NB4 (cell line): ENCODE measurements around the gene GATD1.
A peak's percentile ranks its signal among the peaks of the same experiment; 100 is the strongest.

Experiments
- MYC ChIP-seq: IDR thresholded peaks from 2 replicates; pipeline ENCODE4 v1.6.1; 2011; ENCODE audit warnings: low read depth, low read length
- POLR2A ChIP-seq: IDR thresholded peaks from 2 replicates; pipeline ENCODE4 v1.6.1; 2011; ENCODE audit warnings: mild to moderate bottlenecking; ENCODE audit not compliant: insufficient read length; ENCODE audit errors: extremely low read depth
- TF ChIP-seq, protein P1 (sequence below): IDR thresholded peaks from one replicate; pipeline ENCODE4 v1.5.1; 2012; ENCODE audit warnings: low read depth, low read length
- TF ChIP-seq, protein P2 (sequence below): IDR thresholded peaks from 2 replicates; pipeline ENCODE4 v1.6.1; 2011; ENCODE audit warnings: low read depth, low read length

DNA sequence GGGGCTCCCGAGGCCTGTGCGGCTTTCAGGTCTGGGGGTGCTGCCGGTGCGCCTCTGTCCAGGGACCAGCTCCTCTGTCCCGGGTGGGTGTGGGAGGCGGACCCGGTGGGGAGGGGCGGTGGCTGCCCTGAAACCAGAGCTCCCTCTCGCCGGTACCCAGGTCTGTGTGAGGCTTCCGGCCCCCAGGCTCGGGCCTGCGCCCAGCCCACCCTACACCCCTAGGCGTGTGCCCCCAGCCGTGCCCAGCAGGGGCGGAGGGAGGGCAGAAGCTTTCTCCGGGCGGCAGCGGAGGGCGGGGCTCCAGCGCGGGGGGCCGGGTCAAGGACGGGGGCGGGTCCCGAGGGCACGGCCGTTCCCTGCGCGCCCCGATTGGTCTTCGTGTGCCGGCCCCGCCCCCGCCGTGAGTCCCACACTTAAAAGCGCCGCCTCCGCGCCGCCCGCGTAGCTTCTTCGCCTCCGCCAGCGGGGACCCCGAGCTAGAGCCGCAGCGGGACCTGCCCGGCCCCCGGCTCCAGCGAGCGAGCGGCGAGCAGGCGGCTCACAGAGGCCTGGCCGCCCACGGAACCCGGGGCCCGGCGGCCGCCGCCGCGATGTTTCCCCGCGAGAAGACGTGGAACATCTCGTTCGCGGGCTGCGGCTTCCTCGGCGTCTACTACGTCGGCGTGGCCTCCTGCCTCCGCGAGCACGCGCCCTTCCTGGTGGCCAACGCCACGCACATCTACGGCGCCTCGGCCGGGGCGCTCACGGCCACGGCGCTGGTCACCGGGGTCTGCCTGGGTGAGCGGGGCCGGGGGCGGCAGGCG, 42.0 kb upstream of the GATD1 start:
- TF ChIP-seq MYC (no peak; the same call in none of the 2 replicates), POLR2A (peak; percentile 84)
- TF ChIP-seq, protein P1, sequence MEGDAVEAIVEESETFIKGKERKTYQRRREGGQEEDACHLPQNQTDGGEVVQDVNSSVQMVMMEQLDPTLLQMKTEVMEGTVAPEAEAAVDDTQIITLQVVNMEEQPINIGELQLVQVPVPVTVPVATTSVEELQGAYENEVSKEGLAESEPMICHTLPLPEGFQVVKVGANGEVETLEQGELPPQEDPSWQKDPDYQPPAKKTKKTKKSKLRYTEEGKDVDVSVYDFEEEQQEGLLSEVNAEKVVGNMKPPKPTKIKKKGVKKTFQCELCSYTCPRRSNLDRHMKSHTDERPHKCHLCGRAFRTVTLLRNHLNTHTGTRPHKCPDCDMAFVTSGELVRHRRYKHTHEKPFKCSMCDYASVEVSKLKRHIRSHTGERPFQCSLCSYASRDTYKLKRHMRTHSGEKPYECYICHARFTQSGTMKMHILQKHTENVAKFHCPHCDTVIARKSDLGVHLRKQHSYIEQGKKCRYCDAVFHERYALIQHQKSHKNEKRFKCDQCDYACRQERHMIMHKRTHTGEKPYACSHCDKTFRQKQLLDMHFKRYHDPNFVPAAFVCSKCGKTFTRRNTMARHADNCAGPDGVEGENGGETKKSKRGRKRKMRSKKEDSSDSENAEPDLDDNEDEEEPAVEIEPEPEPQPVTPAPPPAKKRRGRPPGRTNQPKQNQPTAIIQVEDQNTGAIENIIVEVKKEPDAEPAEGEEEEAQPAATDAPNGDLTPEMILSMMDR: no peak
- TF ChIP-seq, protein P2, sequence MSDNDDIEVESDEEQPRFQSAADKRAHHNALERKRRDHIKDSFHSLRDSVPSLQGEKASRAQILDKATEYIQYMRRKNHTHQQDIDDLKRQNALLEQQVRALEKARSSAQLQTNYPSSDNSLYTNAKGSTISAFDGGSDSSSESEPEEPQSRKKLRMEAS: no peak
